MM.1S (cell line): ENCODE data around the gene LAMC3.

Source experiments
- DNase-seq: peaks from one replicate; pipeline ENCODE4 v3.0.0-alpha.2; 2015
- H2AFZ ChIP-seq: fragments of 300-600 bp; sonication (generic); 2 replicates; pipeline ENCODE4 v1.6.0; 2016; ENCODE audit warnings: antibody characterized with exemption, low read length
- H3F3A ChIP-seq: fragments of 300-600 bp; sonication (generic); 2 replicates; pipeline ENCODE4 v1.6.1; 2016; ENCODE audit warnings: mild to moderate bottlenecking, antibody characterized with exemption, low read length, moderate library complexity, mixed read lengths; ENCODE audit not compliant: insufficient read depth
- H3K27ac ChIP-seq: fragments of 300-600 bp; sonication (generic); 2 replicates; pipeline ENCODE4 v1.5.1; 2016; ENCODE audit warnings: mild to moderate bottlenecking, low read length
- H3K27me3 ChIP-seq: fragments of 300-600 bp; sonication (generic); replicated peaks from 2 replicates; pipeline ENCODE4 v1.6.0; 2016; ENCODE audit warnings: low read length; ENCODE audit not compliant: insufficient read depth
- H3K36me3 ChIP-seq: fragments of 300-600 bp; sonication (generic); replicated peaks from 2 replicates; pipeline ENCODE4 v1.6.1; 2016; ENCODE audit warnings: mild to moderate bottlenecking, low read length, mixed read lengths; ENCODE audit not compliant: insufficient read depth
- H3K4me1 ChIP-seq: fragments of 300-600 bp; sonication (generic); 2 replicates; pipeline ENCODE4 v1.6.1; 2016; ENCODE audit warnings: low read length, mixed read lengths
- H3K4me2 ChIP-seq: fragments of 300-600 bp; sonication (generic); 2 replicates; pipeline ENCODE4 v1.6.0; 2016; ENCODE audit warnings: low read depth, low read length
- H3K4me3 ChIP-seq: fragments of 300-600 bp; sonication (generic); 2 replicates; pipeline ENCODE4 v1.5.1; 2016; ENCODE audit warnings: low read length, mixed read lengths
- H3K79me2 ChIP-seq: fragments of 300-600 bp; sonication (generic); 2 replicates; pipeline ENCODE4 v1.6.1; 2016; ENCODE audit warnings: mixed run types, low read length, mixed read lengths
- H3K9ac ChIP-seq: fragments of 300-600 bp; sonication (generic); 2 replicates; pipeline ENCODE4 v1.6.1; 2016; ENCODE audit warnings: low read length, mixed read lengths
- H3K9me2 ChIP-seq: fragments of 300-600 bp; sonication (generic); replicated peaks from 2 replicates; pipeline ENCODE4 v1.6.1; 2016; ENCODE audit warnings: mild to moderate bottlenecking, low read length, mixed read lengths; ENCODE audit not compliant: insufficient read depth
- H3K9me3 ChIP-seq: fragments of 300-600 bp; sonication (generic); replicated peaks from 2 replicates; pipeline ENCODE4 v1.6.1; 2016; ENCODE audit warnings: mild to moderate bottlenecking, low read length, mixed read lengths; ENCODE audit not compliant: insufficient read depth
- H4K20me1 ChIP-seq: fragments of 300-600 bp; sonication (generic); 2 replicates; pipeline ENCODE4 v1.6.1; 2016; ENCODE audit warnings: mild to moderate bottlenecking, low read length, moderate library complexity, mixed read lengths; ENCODE audit not compliant: insufficient read depth
- CTCF ChIP-seq: fragments of 300-600 bp; sonication (generic); IDR thresholded peaks from 2 replicates; pipeline ENCODE4 v1.5.1; 2016; ENCODE audit warnings: antibody characterized with exemption, low read length, mixed read lengths
- EZH2 ChIP-seq: fragments of 300-600 bp; sonication (generic); optimal IDR thresholded peaks from 2 replicates; pipeline ENCODE3; 2017; ENCODE audit warnings: low read depth, mild to moderate bottlenecking, antibody characterized with exemption, low read length, mixed read lengths
- EZH2phosphoT487 ChIP-seq: fragments of 300-600 bp; sonication (generic); IDR thresholded peaks from 2 replicates; pipeline ENCODE4 v1.6.1; 2018; ENCODE audit warnings: antibody characterized with exemption, low read length

Gene LAMC3

GRCh38 chr9:131029574-131029952 lies 20.6 kb downstream of the LAMC3 start:
- no peak for DNase-seq
- Histone ChIP-seq H3F3A (no peaks in the 10 kb centered on the region), H3K9me2 (no peaks in the 10 kb centered on the region), H3K79me2 (no peaks in the 10 kb centered on the region), H3K4me1 (no peaks in the 10 kb centered on the region), H2AFZ (no peak overlapping the region), H3K9me3 (no peaks in the 10 kb centered on the region), H3K4me2 (no peak overlapping the region), H3K27me3 (peaks cover 95% of the 10 kb centered on the region), H3K9ac (no peak overlapping the region), H3K36me3 (no peaks in the 10 kb centered on the region), H3K27ac (no peak overlapping the region), H3K4me3 (no peak overlapping the region), H4K20me1 (no peaks in the 10 kb centered on the region; the same call in 1 of the 2 replicates)
- TF ChIP-seq EZH2 = no peak
- TF ChIP-seq EZH2phosphoT487 = no peak
- TF ChIP-seq CTCF = no peak

- H3K9ac ChIP-seq = no peak overlapping the region
- H3K79me2 ChIP-seq = no peaks in the 10 kb centered on the region
- TF ChIP-seq EZH2phosphoT487 (no peak), EZH2 (no peak), CTCF (no peak)
- no peaks in the 10 kb centered on the region for H3K9me2 ChIP-seq
- no peaks in the 10 kb centered on the region for H3K4me1 ChIP-seq
- H3K4me3 ChIP-seq = no peak overlapping the region
- no peak for DNase-seq
- H3F3A ChIP-seq = no peaks in the 10 kb centered on the region
- H3K9me3 ChIP-seq = no peaks in the 10 kb centered on the region
- no peak overlapping the region for H3K27ac ChIP-seq
- H4K20me1 ChIP-seq = no peaks in the 10 kb centered on the region; the same call in 1 of the 2 replicates
- no peak overlapping the region for H2AFZ ChIP-seq
- H3K4me2 ChIP-seq = no peak overlapping the region
- H3K36me3 ChIP-seq = no peaks in the 10 kb centered on the region
- peaks cover 91% of the 10 kb centered on the region for H3K27me3 ChIP-seq
These were observed 21.4 kb downstream of the LAMC3 start for GRCh38 chr9:131030239-131031004.

GRCh38 chr9:131031005-131031641 lies 22.1 kb downstream of the LAMC3 start:
- no peak for TF ChIP-seq EZH2
- Histone ChIP-seq H3K9ac (no peak overlapping the region), H3F3A (no peaks in the 10 kb centered on the region), H3K4me2 (no peak overlapping the region), H3K4me1 (no peaks in the 10 kb centered on the region), H4K20me1 (no peaks in the 10 kb centered on the region; the same call in 1 of the 2 replicates), H3K27me3 (peaks cover 91% of the 10 kb centered on the region), H3K79me2 (no peaks in the 10 kb centered on the region), H2AFZ (no peak overlapping the region), H3K36me3 (no peaks in the 10 kb centered on the region), H3K9me2 (no peaks in the 10 kb centered on the region), H3K4me3 (no peak overlapping the region), H3K27ac (no peak overlapping the region), H3K9me3 (no peaks in the 10 kb centered on the region)
- no peak for DNase-seq

GRCh38 chr9:131031642-131032005 lies 22.6 kb downstream of the LAMC3 start:
- H3K36me3 ChIP-seq = no peaks in the 10 kb centered on the region
- H3K9me3 ChIP-seq = no peaks in the 10 kb centered on the region
- H3K79me2 ChIP-seq = no peaks in the 10 kb centered on the region
- TF ChIP-seq EZH2phosphoT487 (no peak), CTCF (no peak), EZH2 (no peak)
- no peaks in the 10 kb centered on the region for H3F3A ChIP-seq
- H4K20me1 ChIP-seq = no peaks in the 10 kb centered on the region; the same call in 1 of the 2 replicates
- no peak overlapping the region for H3K9ac ChIP-seq
- H3K27ac ChIP-seq = no peak overlapping the region
- no peak overlapping the region for H2AFZ ChIP-seq
- no peak for DNase-seq
- H3K9me2 ChIP-seq = no peaks in the 10 kb centered on the region
- H3K27me3 ChIP-seq = peaks cover 91% of the 10 kb centered on the region
- H3K4me1 ChIP-seq = no peaks in the 10 kb centered on the region
- H3K4me3 ChIP-seq = no peak overlapping the region
- H3K4me2 ChIP-seq = no peak overlapping the region
